NOMO-1 (cell line): Measurements from ENCODE around the gene KIAA1958.
"Not testable (repeated sequence)": the region's sequence is repeated elsewhere in the genome, so short reads cannot be mapped to it uniquely, and the experiment has no call there.

Experiments
- DNase-seq, 2 experiments: peaks; one replicate each; lab custom pipeline; 2025; ENCODE audit not compliant: unreplicated experiment in 2 of 2; lab: John Stamatoyannopoulos, UW

The KIAA1958 gene

DNA sequence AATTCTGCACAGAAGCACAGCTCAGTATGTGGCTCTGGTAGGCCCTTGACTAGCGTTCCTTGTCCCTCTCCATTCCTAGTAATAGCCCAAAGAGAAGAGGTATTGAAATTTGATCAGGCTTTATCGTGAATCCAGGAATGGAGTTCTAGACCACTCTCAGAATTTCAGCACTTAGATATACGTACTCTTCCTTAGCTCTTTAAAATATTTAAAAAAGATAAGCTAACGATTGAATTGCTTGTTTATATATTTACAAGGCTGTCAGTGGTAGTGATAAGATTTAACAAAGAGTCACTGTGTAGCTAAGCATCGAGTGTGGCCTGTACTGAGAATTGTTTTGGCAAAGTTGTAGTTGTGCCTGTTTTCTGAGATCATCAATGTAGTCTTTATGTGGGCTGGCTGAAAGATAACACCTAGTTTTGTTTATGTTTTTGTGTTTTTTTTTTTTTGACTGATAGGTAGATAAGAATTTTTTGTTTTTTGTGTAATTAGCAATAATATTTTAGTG, 2.5 kb downstream of the KIAA1958 start:
- no peak for DNase-seq

DNA sequence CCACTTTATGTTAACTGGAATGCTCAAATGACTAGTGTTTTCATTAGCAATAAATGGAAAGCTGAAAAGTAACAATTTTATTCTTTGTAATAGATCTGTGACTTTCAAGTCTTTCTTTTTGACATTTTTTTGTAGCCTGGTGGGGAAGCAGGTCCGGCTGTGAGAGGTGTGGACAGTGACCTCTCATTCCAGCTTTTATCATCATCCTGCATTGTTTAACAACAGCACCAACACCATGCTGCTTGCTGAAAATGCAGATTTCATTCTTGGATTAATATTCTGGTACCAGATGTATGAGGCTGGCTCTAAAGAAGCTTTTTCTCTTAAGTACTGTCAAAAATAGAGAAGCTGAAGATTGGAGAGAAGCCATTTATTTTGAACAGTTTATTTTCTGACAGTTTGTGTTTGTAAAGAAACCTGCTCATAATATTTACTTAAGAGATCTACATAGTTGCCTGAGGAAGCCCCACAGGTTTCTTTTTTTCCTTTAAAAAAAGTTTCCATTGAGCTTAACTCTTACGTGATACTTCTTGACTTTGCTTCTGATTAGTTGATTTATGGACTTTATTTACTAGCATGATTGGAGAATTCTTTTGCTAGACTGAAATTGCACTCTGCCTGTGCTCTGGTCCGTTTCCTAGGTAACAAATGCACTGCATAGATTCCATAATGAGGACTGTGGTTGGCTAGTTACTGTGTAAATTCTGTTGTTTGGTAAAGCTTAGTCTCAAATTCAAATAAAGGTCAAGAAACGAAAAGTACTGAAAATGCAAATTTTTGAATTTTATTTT, 3.4 kb downstream of the KIAA1958 start:
- DNase-seq, result no peak

DNA sequence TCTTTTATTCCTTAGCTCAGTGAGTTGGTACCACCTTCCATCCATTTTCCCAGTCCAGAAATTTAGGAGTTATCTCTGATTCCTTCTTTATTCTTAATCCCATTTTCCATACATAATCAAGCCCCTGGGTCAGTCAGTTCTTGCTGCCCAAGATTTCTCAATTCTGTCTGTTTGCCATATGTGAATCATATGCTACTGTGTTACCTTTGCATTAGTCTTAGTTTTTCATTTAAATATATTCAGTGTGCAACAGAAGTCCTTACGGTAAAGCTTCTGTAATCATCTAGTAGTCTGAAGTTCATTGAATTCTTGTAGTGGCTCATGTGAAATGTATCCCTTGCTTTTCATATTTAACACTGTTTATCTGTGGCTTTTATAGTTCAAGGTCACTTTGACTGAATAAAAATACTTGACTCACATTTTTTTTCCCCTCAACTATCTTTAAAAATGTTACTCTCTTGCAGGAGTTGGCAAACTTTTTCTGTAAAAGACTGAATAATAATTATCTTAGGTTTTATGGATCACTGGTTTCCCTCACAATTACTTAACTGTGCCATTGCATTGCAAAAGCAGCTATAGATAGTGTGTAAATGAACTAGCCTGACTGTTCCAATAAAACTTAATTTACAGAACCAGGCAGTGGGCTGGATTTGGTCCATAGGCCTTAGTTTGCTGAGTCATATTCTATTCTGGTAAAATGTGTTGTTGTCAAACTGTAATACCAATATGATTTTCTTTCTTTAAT, 6.9 kb downstream of the KIAA1958 start:
- no peak for DNase-seq

DNA sequence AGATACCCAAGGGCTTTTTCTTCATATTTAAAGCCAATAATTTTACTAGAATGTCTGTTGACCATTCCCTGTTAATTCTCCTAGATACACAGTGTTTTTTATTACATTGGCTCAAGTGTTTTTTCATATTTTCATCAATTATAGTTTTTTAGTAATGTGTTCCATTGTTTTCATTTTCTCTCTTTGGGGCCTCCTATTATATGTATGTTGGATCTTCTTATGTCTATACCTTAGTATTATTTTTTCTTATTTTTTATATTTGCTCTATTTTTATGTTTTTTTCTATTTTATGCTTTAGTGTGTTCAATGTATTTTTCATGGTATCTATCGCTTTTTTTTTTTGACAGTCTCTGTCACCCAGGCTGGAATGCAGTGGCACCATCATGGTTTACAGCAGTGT, 7.5 kb downstream of the KIAA1958 start:
- no peak for DNase-seq

DNA sequence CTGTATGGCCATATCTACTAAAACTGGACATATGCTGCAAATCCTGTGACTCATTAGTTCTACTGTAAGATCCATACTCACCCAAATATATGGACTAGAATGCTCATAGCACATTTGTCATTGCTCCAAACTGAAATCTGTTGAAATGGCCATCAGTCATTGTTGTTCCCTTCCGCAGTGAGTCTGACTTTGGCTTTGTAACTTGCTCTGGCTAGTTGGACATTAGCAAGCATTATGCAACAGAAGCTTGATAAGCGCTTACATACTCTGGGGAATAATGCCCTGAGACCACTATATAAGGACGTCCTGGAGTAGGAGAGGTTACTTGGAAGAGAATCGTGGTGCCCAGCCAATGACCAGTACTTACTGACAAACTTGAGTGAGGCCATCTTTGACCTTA, 9.0 kb downstream of the KIAA1958 start:
- peak in 1 of 2 experiments; percentile 51 for DNase-seq

DNA sequence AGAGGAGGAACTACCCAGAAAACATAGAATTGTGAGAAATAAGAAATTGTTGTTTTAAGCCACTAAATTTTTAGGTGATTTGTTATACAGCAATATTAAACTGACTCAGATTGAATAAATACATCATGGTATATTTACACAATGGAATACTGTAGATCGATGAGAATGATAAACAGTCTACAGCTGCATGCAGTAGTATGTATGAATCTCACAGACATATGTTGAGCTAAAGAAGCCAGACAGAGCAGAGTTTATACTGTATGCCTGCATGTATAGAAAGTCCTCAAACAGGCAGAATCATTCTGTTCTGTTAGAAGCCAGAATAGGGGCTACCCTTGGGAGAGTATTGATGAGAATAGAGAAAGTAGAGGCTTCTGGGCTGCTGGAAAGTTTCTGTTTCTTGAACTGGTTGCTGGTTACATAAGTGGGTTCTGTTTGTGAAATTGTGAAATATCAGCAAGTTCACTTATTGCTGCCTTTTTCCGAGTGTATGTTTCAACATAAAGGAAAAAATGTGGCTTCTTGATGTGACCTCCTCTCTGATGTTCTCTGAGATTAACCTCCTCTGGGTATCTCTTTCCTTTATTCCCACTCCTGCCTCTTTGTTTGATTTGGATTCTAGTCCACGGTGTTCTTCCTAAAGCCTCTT, 9.6 kb downstream of the KIAA1958 start:
- peak; percentile 40 to 81 for DNase-seq

DNA sequence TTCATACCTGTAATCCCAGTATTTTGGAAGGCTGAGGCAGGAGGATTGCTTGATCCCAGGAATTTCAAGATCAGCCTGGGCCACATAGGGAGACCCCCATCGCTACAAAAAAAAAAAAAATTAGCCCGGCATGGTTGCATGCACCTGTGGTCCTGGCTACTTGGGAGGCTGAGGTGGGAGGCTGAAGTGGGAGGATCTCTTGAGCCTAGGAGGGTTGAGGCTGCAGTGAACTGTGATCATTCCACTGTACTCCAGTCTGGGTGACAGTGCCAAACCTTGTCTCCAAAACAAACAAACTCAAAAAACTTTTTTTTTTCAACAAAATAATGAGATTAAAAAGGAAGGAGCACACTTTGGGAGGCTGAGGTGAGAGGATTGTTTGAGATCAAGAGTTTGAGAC, 14.2 kb downstream of the KIAA1958 start:
- no peak for DNase-seq

DNA sequence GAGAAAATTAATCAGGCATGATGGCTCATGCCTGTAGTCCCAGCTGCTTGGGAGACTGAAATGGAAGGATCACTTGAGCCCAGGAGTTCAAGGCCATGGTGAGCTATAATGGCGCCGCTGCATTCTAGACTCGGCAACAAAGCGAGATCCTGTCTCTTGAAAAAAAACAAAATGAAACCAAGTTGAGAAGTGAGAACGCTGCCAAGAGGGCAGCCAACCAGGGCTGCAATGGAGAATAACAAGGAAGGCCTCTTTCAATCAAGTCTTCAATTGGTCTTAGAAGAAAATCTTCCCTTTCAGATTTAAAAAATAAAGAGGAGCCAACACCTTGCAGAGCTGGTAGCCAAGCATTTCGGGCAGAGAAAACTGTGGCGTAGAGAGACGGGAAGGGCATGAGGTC, 14.7 kb downstream of the KIAA1958 start:
- DNase-seq, result no peak

DNA sequence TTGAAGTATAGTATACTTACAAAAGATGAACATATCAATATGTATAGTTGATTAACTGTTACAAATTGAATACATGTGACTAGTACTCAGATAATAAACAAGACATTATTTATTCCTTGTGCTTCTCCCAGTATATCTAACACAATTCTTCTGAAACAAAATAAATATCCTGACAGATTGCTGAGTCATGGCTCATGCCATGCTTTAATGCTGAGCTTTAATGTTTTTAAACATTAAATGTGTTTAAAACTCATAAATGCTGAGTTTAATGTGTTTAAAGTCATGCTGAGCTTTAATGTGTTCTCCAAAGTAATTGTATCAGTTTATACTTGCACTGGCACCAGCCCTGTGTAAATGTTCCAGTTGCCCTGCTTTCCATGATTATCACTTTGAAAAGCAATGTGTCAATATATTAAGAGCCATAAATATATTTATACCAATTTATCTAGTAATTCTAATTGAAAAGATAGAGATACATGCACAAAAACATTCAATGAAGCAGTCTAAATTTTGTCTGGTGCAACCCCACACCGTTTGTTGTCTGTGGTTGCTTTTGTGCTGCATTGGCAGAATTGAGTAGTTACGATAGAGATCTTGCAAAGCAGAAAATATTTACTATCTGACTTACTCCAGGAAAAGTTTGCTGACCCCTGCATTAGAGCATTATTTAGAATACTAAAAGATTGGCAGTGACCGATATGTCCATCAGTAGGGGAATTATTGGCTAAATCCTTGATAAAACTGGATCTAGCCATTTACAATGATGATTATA, 15.7 kb downstream of the KIAA1958 start:
- DNase-seq, result no peak

DNA sequence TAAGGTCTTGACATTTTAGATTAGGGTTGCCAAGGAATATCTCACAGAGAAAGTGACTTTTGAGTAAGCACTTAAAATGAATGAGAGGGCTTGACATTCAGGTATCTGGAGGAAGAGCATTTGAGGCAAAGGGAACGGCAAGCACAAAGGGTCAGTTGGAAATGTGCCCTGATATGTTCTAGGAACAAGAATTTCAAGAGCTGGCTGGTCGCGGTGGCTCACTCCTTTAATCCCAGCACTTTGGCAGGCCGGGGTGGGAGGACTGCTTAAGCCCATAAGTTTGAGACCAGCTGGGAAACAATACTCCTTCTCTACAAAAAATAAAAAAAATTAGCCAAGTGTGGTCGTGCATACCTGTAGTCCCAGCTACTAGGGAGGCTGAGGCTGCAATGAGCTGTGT, 16.5 kb downstream of the KIAA1958 start:
- DNase-seq, result no peak

DNA sequence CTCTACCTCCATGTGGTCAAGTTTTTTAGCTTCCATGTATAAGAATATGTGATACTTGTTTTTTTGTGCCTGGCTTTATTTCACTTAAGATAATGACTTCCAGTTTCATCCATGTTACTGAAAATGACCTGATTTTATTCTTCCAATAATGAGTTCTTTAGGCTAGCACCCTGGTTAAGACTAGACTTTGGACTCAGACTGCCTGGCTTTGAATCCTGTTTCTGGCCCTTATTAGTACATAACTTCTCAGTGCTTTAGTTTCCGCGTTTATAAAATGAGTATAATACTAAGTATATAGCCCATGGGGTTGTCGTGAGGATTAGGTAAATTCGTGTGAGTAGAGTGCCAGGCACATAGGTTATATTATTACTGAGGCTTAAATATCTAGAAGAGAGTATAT, 18.5 kb downstream of the KIAA1958 start:
- DNase-seq, result no peak

DNA sequence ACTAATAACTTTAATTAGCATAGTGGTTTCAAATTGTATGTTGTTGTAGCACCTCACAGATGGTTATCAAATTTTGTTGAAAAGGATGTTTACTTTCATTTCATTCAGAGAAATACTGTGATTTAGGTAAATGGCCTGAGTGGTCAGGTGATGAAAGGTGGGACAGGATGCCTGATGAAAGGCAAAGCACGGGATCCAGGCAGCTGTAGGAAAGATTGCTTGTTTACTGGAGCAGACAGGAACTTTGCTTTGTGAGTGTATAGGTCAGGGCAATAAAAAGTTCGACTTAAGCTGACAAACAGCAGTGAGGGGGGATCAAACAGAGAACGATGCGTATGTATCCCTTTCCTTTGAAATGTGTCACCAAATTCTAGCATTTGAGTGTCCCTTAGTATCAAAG, 19.0 kb downstream of the KIAA1958 start:
- DNase-seq, result no peak

DNA sequence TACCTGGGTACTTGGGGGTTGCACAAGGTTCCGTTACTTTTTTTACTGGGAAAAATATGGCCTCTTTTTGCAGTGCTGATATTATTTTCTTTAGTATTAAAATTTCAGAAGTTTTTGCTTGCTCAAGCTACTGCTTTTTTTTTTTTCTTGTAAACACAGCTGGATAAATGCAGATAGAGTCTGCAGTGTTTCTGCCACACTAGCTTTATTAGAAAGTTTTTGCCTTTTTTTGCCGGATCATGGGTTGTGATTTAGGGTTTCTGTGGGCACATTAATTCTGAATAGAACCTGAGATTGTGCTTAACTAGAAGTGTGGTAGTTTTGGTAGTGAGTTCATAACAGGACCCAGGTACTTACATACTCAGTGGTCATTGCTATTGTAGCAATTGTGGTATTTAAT, 19.9 kb downstream of the KIAA1958 start:
- no peak for DNase-seq

DNA sequence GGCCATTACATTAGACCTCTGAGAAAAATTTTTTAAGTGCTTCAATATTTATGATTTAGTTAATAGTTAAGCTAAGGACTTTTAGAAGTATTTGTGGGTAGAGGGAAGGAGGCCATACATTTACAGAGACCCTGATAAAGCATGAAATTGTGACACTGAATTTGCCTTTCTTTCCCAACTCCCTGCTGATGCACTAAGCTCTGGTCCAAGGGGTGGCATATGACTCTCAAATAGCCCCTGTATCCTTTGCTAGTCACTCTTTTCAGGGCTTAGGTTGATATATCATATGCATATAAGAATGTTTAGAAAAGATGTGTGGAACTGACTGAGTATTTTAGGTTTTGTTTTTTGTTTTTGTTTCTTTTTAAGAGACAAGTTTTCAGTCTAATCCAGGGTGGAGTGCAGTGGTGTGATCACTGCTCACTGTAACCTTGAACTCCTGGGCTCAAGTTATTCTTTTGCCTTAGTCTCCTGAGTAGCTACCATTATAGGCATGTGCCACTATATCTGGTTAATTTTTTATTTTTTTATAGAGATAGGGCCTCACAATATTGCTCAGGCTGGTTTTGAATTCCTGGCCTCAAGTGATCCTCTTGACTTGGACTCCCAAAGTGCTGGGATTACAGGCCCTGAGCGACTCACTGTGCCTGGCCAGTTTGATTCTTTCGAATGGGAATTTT, 20.5 kb downstream of the KIAA1958 start:
- no peak for DNase-seq

DNA sequence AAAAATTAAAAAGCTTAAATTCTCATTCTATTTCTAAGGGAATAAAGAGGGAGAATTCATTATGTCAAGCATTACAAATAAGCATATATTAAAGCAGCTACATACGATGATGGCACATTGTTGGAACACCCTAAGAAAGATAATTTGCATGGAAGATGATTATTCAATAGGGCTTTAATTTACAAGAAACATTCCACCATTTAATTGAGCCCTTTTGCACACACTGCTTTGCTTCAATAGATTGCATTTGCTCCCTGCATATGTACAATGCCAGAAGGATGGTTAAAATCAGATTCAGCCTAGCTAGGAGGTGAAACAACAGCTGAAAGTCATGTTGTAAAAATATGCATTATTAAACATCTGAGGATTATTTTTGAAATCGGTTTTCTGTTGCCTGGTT, 21.8 kb downstream of the KIAA1958 start:
- no peak for DNase-seq

DNA sequence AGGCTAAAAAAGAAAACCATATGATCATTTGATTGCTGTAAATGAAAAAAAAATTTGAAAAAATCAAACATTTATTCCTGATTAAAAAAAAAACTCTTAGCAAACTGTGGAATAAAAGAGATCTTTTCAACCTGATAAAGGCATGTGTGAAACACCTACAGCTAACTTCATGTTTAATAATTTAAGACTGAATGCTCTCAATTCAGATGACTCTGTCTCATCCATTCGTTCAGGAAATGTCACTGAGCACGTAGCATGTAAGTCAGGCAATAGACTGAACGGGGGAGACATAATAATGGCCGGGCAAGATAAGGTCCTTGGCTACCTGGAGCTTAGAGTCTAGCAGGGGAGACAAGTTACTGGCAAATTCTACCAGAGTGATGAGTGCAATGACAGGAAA, 25.8 kb downstream of the KIAA1958 start:
- DNase-seq, result not testable (repeated sequence)

DNA sequence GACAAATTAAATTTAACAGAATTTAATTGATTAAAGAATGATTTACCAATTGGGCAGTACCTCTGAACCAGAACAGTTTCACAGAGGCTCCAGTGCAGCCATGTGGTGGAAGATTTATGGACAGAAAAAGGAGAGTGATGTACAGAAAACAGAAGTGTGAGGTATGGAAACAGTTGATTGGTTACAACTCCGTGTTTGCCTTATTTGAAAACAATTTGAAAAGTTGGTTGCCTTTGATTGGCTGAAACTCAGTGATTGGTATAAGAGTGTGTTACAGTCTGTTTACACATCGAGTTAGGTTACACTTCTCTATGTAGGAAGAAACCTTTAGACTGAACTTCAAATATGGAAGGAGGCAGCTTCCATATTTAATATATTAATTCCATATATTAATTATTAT, 30.1 kb downstream of the KIAA1958 start:
- DNase-seq, result no peak

DNA sequence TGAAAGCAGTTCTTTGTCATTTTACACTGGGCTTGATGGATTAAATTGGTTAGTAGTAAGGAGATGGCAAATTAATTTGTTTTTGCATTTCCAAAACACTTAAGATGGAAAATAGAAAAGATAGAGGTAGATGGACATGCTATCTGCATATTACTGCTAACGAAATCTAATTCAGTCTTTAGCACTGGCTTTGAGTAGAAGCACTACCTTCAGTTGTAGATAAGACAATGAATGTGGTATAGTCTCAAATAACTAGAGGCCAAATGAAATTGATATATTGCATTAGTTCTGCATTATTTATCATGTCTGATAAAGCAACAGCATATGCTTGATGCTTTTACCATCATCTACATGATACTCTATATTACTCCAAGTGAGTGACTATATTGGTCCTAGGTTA, 33.4 kb downstream of the KIAA1958 start:
- no peak for DNase-seq

DNA sequence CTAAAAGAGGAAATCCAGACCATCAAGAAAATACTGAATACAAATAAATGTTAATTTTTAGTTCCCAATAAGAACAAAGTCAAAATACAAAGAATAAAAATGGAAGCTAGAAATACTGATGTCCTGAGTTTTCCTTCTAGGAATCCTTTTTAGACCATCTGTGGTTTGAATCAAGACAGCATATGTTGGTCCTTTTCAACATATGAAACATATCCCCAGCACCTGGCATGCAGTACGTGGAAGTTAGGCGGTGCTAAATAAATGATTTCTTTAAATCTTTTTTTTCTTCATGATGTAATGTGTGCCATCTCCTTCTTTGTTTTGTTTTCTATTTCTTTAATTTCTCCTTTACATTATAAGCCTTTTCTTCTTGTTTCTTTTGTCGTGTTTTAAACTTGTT, 34.0 kb downstream of the KIAA1958 start:
- DNase-seq, result no peak

DNA sequence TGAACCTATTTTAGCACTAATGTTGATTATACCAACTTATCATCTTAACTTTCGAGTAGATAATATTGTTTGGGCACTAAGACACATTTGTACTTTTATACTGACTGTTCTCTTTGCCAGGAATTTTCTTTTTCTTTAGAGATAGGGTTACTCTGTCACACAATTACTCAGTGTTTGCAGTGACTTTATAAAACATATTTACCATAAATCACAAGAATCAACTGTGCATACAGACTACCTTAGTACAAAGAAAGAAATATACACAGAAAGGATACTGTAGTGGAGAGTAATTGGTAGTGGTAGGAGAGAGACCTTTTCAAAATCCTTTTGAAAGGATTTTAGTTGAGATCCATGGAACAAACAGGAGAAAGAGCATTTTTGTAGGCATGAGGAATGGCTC, 40.3 kb downstream of the KIAA1958 start:
- DNase-seq, result no peak
